LoVo (cell line): ENCODE measurements around the gene BLOC1S1.

ENCODE experiments used
- DNase-seq: peaks from one replicate; pipeline ENCODE4 v3.0.0-alpha.2; 2016; ENCODE audit warnings: low spot score

Gene BLOC1S1

GRCh38 chr12:55728186-55728938, 12.5 kb downstream of the BLOC1S1 start:
- peak; percentile 49 for DNase-seq

- DNase-seq: peak; percentile 87
Observed at GRCh38 chr12:55728939-55729818, 13.3 kb downstream of the BLOC1S1 start, which contains the start of gene CD63. Gene CD63, minus strand, starts transcription at chr12:55729009. Its CDS starts 668 bp downstream, at chr12:55728341.

- no peak for DNase-seq
Observed at GRCh38 chr12:55729819-55730818, 14.3 kb downstream of the BLOC1S1 start.

GRCh38 chr12:55732288-55732687, 16.4 kb downstream of the BLOC1S1 start:
- DNase-seq: no peak

GRCh38 chr12:55733021-55733555, 17.2 kb downstream of the BLOC1S1 start:
- no peak for DNase-seq

GRCh38 chr12:55733858-55734257, 18.0 kb downstream of the BLOC1S1 start:
- no peak for DNase-seq

- no peak for DNase-seq
Observed at GRCh38 chr12:55734595-55734994, 18.7 kb downstream of the BLOC1S1 start.

- DNase-seq: no peak
Observed at GRCh38 chr12:55736076-55736475, 20.2 kb downstream of the BLOC1S1 start.

- DNase-seq: peak; percentile 41
Observed at GRCh38 chr12:55736780-55737580, 21.1 kb downstream of the BLOC1S1 start.

- DNase-seq: no peak
Observed at GRCh38 chr12:55737581-55738122, 21.8 kb downstream of the BLOC1S1 start.

- DNase-seq: peak; percentile 86
Observed at GRCh38 chr12:55738123-55739024, 22.5 kb downstream of the BLOC1S1 start.

- DNase-seq: no peak
Observed at GRCh38 chr12:55739025-55739378, 23.2 kb downstream of the BLOC1S1 start.

GRCh38 chr12:55741931-55742680, 26.3 kb downstream of the BLOC1S1 start:
- no peak for DNase-seq

GRCh38 chr12:55742719-55743405, 27.0 kb downstream of the BLOC1S1 start, which contains the start of gene GDF11:
Gene GDF11, plus strand, starts transcription at chr12:55743122. Its CDS starts 195 bp downstream, at chr12:55743317.
- peak; percentile 88 for DNase-seq

- DNase-seq: peak; percentile 69
Observed at GRCh38 chr12:55743406-55744339, 27.8 kb downstream of the BLOC1S1 start.

GRCh38 chr12:55744340-55745030, 28.6 kb downstream of the BLOC1S1 start:
- no peak for DNase-seq
